ENCODE data around the gene FBXL16. TPM values are rescaled to one million over a fixed set of nuclear protein-coding genes. Genes with fewer than 3 reads are reported as not detected.

FBXL16 gene
- total and polyA plus RNA-seq, 2 donors (not counting 3 experiments of a cell fraction or from before 2014, with no cell fraction given): 0.07 to 0.22 TPM

DNA sequence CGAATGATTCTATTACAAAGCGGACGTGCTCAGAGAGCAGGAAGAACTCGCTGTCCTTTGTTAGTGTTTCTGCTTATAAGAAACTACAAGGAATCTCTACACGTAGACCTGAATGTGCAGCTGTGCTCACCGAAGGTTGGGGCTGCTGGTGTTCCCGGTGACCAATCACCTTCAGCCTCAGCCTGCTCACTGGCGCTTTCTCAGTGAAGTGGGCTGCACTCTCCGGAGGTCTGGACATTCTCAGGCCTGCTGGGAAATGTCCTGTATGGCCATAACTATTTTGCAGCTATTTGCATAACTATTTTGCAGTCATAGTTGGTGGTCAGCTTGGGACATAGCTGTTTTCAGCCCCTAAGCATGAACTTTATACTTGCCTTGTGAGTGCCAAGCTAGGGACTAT is 44.9 kb upstream of the FBXL16 start:
- Histone ChIP-seq H3K36me3 (ENCODE audit: control insufficient read depth in 2 of 2, extremely low read depth in 1 of 2, insufficient read depth in 2 of 2, low read length in 2 of 2) (no peaks in the 10 kb centered on the region), H3K4me1 (ENCODE audit: control insufficient read depth, extremely low read depth, insufficient read depth, low read length) (no peaks in the 10 kb centered on the region), H3K79me2 (ENCODE audit: control insufficient read depth, insufficient read depth, low read length) (no peaks in the 10 kb centered on the region), H3K4me3 (replicated peaks in 1 of 3; ENCODE audit: insufficient read depth in 1 of 3, low read depth in 1 of 3, low read length in 3 of 3) (no peak overlapping the region), H2AFZ (ENCODE audit: low read depth, low read length) (no peak overlapping the region), H3K27ac (ENCODE audit: insufficient read depth, low read depth, low read length) (no peak overlapping the region), H3K9me1 (replicated peaks; ENCODE audit: control insufficient read depth, extremely low read depth, insufficient read depth, low read length) (no peaks in the 10 kb centered on the region), H3K4me2 (ENCODE audit: insufficient read depth, low read length) (no peak overlapping the region), H3K9ac (replicated peaks; ENCODE audit: extremely low read depth, insufficient read depth, low read length) (no peak overlapping the region), H4K20me1 (replicated peaks; ENCODE audit: control insufficient read depth, extremely low read depth, insufficient read depth, low read length) (no peaks in the 10 kb centered on the region), H3K9me3 (replicated peaks; ENCODE audit: control insufficient read depth, insufficient read depth, low read length) (no peaks in the 10 kb centered on the region), H3K27me3 (ENCODE audit: control insufficient read depth in 2 of 2, insufficient read depth in 2 of 2, low read length in 2 of 2) (peaks cover 4% of the 10 kb centered on the region in 2 experiments)
- ChIA-PET POLR2A (no interaction called here), CTCF (interaction anchor here (1.2 kb wide), 1 partner anchor 38 kb away, joined by 3 read pairs; no protein-coding TSS in a partner anchor)
- no TSS peak for BruUV-seq (replicated peaks)
- dilution Hi-C loops (cut with MboI; ENCODE audit: extremely low pct_ligation_motif_present, low sequenced_read_pairs) (no loop called here), intact Hi-C loops (cut with micrococcal nuclease) (no loop called here)
- FAIRE-seq (no peak), DNase-seq (ENCODE audit: low read depth, low spot score) (no peak)
- no peak for TF ChIP-seq MYC (IDR thresholded peaks at IDR 0.05; ENCODE audit: low read depth, low read length)

DNA sequence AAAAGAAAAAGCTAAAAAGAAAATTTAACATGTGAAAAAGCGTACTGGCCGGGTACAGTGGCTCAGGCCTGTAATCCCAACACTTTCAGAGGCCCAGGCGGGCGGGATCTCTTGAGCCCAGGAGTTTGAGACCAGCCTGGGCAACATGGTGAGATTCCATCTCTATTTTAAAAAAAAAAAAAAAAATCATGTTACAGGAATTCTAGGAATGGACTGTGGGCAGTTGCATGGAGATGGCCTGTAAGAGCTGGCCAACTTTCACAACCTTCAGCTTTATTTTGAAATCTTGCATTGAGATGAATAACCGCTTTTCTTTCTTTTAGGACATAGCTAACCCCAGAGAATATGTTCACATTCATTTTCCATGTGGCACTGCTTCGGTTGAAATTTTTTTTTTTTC is 43.4 kb upstream of the FBXL16 start:
- dilution Hi-C loops (cut with MboI; ENCODE audit: extremely low pct_ligation_motif_present, low sequenced_read_pairs) (no loop called here), intact Hi-C loops (cut with micrococcal nuclease) (no loop called here)
- Histone ChIP-seq H2AFZ (ENCODE audit: low read depth, low read length) (no peak overlapping the region), H3K9me3 (replicated peaks; ENCODE audit: control insufficient read depth, insufficient read depth, low read length) (no peaks in the 10 kb centered on the region), H3K4me2 (ENCODE audit: insufficient read depth, low read length) (no peak overlapping the region), H3K36me3 (ENCODE audit: control insufficient read depth in 2 of 2, extremely low read depth in 1 of 2, insufficient read depth in 2 of 2, low read length in 2 of 2) (no peaks in the 10 kb centered on the region), H3K27me3 (ENCODE audit: control insufficient read depth in 2 of 2, insufficient read depth in 2 of 2, low read length in 2 of 2) (peaks cover 4% of the 10 kb centered on the region in 2 experiments), H3K9me1 (replicated peaks; ENCODE audit: control insufficient read depth, extremely low read depth, insufficient read depth, low read length) (no peaks in the 10 kb centered on the region), H3K79me2 (ENCODE audit: control insufficient read depth, insufficient read depth, low read length) (no peaks in the 10 kb centered on the region), H4K20me1 (replicated peaks; ENCODE audit: control insufficient read depth, extremely low read depth, insufficient read depth, low read length) (no peaks in the 10 kb centered on the region), H3K4me3 (replicated peaks in 1 of 3; ENCODE audit: insufficient read depth in 1 of 3, low read depth in 1 of 3, low read length in 3 of 3) (no peak overlapping the region), H3K27ac (ENCODE audit: insufficient read depth, low read depth, low read length) (no peak overlapping the region), H3K9ac (replicated peaks; ENCODE audit: extremely low read depth, insufficient read depth, low read length) (no peak overlapping the region), H3K4me1 (ENCODE audit: control insufficient read depth, extremely low read depth, insufficient read depth, low read length) (no peaks in the 10 kb centered on the region)
- no TSS peak for BruUV-seq (replicated peaks)
- DNase-seq (ENCODE audit: low read depth, low spot score): no peak
- TF ChIP-seq FOS (IDR thresholded peaks at IDR 0.05; ENCODE audit: borderline replicate concordance, insufficient read depth, low read length) (no peak), POLR2A (IDR thresholded peaks at IDR 0.05; ENCODE audit: low read depth, low read length) (no peak), POLR2AphosphoS5 (IDR thresholded peaks at IDR 0.05; ENCODE audit: insufficient read depth, low read depth, low read length) (no peak), GATA2 (IDR thresholded peaks at IDR 0.05; ENCODE audit: insufficient read depth, insufficient read length, low read depth, low read length) (no peak), JUN (IDR thresholded peaks at IDR 0.05; ENCODE audit: borderline replicate concordance, insufficient read depth, insufficient read length, low read depth) (no peak), MAX (IDR thresholded peaks at IDR 0.05; ENCODE audit: insufficient read depth, insufficient read length) (no peak), EZH2 (IDR thresholded peaks at IDR 0.05; ENCODE audit: borderline replicate concordance, low read depth, low read length, severe bottlenecking) (no peak), MYC (IDR thresholded peaks at IDR 0.05; ENCODE audit: low read depth, low read length) (no peak)
- TF ChIP-seq, protein P1, sequence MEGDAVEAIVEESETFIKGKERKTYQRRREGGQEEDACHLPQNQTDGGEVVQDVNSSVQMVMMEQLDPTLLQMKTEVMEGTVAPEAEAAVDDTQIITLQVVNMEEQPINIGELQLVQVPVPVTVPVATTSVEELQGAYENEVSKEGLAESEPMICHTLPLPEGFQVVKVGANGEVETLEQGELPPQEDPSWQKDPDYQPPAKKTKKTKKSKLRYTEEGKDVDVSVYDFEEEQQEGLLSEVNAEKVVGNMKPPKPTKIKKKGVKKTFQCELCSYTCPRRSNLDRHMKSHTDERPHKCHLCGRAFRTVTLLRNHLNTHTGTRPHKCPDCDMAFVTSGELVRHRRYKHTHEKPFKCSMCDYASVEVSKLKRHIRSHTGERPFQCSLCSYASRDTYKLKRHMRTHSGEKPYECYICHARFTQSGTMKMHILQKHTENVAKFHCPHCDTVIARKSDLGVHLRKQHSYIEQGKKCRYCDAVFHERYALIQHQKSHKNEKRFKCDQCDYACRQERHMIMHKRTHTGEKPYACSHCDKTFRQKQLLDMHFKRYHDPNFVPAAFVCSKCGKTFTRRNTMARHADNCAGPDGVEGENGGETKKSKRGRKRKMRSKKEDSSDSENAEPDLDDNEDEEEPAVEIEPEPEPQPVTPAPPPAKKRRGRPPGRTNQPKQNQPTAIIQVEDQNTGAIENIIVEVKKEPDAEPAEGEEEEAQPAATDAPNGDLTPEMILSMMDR (IDR thresholded peaks at IDR 0.05; ENCODE audit: extremely low read depth in 1 of 2, insufficient read depth in 1 of 2, low read depth in 1 of 2, low read length in 2 of 2): no peak
- POLR2A ChIA-PET: interaction anchor here (0.7 kb wide), 1 partner anchor 35 kb away, joined by 3 read pairs; no protein-coding TSS in a partner anchor
- CTCF ChIA-PET: interaction anchor here (1.1 to 1.2 kb wide), 2 partner anchors 12 to 20 kb away, joined by 3 to 4 read pairs; partner anchors contain the start of gene MSLN
- no peak for FAIRE-seq
